ENCODE results near the gene EPHA6. TPM values are rescaled to one million over a fixed set of nuclear protein-coding genes. Genes with fewer than 3 reads are reported as not detected.

The EPHA6 gene
- total and polyA plus RNA-seq, 2 donors (not counting 3 experiments of a cell fraction or from before 2014, with no cell fraction given): not detected

DNA sequence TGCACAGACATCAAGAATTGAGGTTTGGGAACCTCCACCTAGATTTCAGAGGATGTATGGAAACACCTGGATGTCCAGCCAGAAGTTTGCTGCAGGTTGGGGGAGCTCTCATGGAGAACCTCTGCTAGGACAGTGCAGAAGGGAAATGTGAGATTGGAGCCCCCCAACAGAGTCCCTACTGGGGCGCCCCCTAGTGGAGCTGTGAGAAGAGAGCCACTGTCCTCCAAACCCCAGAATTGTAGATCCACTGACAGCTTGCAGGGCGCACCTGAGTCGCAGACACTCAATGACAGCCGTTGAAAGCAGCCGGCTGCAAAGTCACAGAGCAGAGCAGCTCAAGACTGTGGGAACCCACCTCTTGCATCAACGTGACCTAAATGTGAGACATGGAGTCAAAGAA is 34.6 kb upstream of the EPHA6 start:
- no peak for DNase-seq (ENCODE audit: low read depth, low spot score)
- H3K4me1 ChIP-seq (ENCODE audit: control insufficient read depth, extremely low read depth, insufficient read depth, low read length): no peaks in the 10 kb centered on the region
- ChIA-PET CTCF (no interaction called here), POLR2A (no interaction called here)
- H3K4me3 ChIP-seq (replicated peaks in 1 of 3; ENCODE audit: insufficient read depth in 1 of 3, low read depth in 1 of 3, low read length in 3 of 3): no peak overlapping the region
- no TSS peak for BruUV-seq (replicated peaks)
- H3K27me3 ChIP-seq (ENCODE audit: control insufficient read depth in 2 of 2, insufficient read depth in 2 of 2, low read length in 2 of 2): no peaks in the 10 kb centered on the region
- no peak overlapping the region for H2AFZ ChIP-seq (ENCODE audit: low read depth, low read length)
- H3K36me3 ChIP-seq (ENCODE audit: control insufficient read depth in 2 of 2, extremely low read depth in 1 of 2, insufficient read depth in 2 of 2, low read length in 2 of 2): no peaks in the 10 kb centered on the region
- H4K20me1 ChIP-seq (replicated peaks; ENCODE audit: control insufficient read depth, extremely low read depth, insufficient read depth, low read length): no peaks in the 10 kb centered on the region
- H3K9ac ChIP-seq (replicated peaks; ENCODE audit: extremely low read depth, insufficient read depth, low read length): no peak overlapping the region
- no peaks in the 10 kb centered on the region for H3K79me2 ChIP-seq (ENCODE audit: control insufficient read depth, insufficient read depth, low read length)
- H3K9me3 ChIP-seq (replicated peaks; ENCODE audit: control insufficient read depth, insufficient read depth, low read length): no peaks in the 10 kb centered on the region
- H3K27ac ChIP-seq (ENCODE audit: insufficient read depth, low read depth, low read length): no peak overlapping the region
- intact Hi-C loops (cut with micrococcal nuclease): no loop called here
- H3K4me2 ChIP-seq (ENCODE audit: insufficient read depth, low read length): no peak overlapping the region
- dilution Hi-C loops (cut with MboI; ENCODE audit: extremely low pct_ligation_motif_present, low sequenced_read_pairs): no loop called here
- no peaks in the 10 kb centered on the region for H3K9me1 ChIP-seq (replicated peaks; ENCODE audit: control insufficient read depth, extremely low read depth, insufficient read depth, low read length)
- FAIRE-seq: no peak
- TF ChIP-seq, protein P1, sequence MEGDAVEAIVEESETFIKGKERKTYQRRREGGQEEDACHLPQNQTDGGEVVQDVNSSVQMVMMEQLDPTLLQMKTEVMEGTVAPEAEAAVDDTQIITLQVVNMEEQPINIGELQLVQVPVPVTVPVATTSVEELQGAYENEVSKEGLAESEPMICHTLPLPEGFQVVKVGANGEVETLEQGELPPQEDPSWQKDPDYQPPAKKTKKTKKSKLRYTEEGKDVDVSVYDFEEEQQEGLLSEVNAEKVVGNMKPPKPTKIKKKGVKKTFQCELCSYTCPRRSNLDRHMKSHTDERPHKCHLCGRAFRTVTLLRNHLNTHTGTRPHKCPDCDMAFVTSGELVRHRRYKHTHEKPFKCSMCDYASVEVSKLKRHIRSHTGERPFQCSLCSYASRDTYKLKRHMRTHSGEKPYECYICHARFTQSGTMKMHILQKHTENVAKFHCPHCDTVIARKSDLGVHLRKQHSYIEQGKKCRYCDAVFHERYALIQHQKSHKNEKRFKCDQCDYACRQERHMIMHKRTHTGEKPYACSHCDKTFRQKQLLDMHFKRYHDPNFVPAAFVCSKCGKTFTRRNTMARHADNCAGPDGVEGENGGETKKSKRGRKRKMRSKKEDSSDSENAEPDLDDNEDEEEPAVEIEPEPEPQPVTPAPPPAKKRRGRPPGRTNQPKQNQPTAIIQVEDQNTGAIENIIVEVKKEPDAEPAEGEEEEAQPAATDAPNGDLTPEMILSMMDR (IDR thresholded peaks at IDR 0.05; ENCODE audit: extremely low read depth in 1 of 2, insufficient read depth in 1 of 2, low read depth in 1 of 2, low read length in 2 of 2): no peak
- TF ChIP-seq, protein P2, sequence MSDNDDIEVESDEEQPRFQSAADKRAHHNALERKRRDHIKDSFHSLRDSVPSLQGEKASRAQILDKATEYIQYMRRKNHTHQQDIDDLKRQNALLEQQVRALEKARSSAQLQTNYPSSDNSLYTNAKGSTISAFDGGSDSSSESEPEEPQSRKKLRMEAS (IDR thresholded peaks at IDR 0.05; ENCODE audit: insufficient read depth, insufficient read length): no peak
- TF ChIP-seq GATA2 (IDR thresholded peaks at IDR 0.05; ENCODE audit: insufficient read depth, insufficient read length, low read depth, low read length): no peak

DNA sequence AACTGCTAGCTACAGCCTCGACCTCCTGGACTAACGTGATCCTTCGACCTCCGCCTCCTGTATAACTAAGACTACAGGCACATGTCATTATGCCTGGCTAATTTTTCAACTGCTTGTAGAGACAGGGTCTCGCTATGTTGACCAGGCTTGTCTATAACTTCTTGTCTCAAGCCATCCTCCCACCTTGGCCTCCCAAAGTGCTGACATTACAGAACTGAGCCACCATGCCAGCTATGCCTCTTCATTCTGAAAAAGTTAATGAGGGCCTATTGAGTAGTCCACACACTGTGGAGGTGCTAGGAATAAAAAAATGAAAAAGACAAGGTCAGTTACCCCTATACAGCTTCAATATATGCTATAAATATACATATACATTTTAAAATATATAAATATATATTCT is 18.3 kb upstream of the EPHA6 start:
- Histone ChIP-seq H3K9me3 (replicated peaks; ENCODE audit: control insufficient read depth, insufficient read depth, low read length) (no peaks in the 10 kb centered on the region), H3K27me3 (ENCODE audit: control insufficient read depth in 2 of 2, insufficient read depth in 2 of 2, low read length in 2 of 2) (no peaks in the 10 kb centered on the region), H3K79me2 (ENCODE audit: control insufficient read depth, insufficient read depth, low read length) (no peaks in the 10 kb centered on the region), H2AFZ (ENCODE audit: low read depth, low read length) (no peak overlapping the region), H3K4me2 (ENCODE audit: insufficient read depth, low read length) (no peak overlapping the region), H3K9ac (replicated peaks; ENCODE audit: extremely low read depth, insufficient read depth, low read length) (no peak overlapping the region), H3K36me3 (ENCODE audit: control insufficient read depth in 2 of 2, extremely low read depth in 1 of 2, insufficient read depth in 2 of 2, low read length in 2 of 2) (no peaks in the 10 kb centered on the region), H3K4me1 (ENCODE audit: control insufficient read depth, extremely low read depth, insufficient read depth, low read length) (no peaks in the 10 kb centered on the region), H3K9me1 (replicated peaks; ENCODE audit: control insufficient read depth, extremely low read depth, insufficient read depth, low read length) (no peaks in the 10 kb centered on the region), H3K4me3 (replicated peaks in 1 of 3; ENCODE audit: insufficient read depth in 1 of 3, low read depth in 1 of 3, low read length in 3 of 3) (no peak overlapping the region), H4K20me1 (replicated peaks; ENCODE audit: control insufficient read depth, extremely low read depth, insufficient read depth, low read length) (no peaks in the 10 kb centered on the region), H3K27ac (ENCODE audit: insufficient read depth, low read depth, low read length) (no peak overlapping the region)
- FAIRE-seq (no peak), DNase-seq (ENCODE audit: low read depth, low spot score) (no peak)
- ChIA-PET CTCF (no interaction called here), POLR2A (no interaction called here)
- BruUV-seq (replicated peaks): no TSS peak
- dilution Hi-C loops (cut with MboI; ENCODE audit: extremely low pct_ligation_motif_present, low sequenced_read_pairs) (no loop called here), intact Hi-C loops (cut with micrococcal nuclease) (no loop called here)
- TF ChIP-seq, protein P1 (IDR thresholded peaks at IDR 0.05; ENCODE audit: extremely low read depth in 1 of 2, insufficient read depth in 1 of 2, low read depth in 1 of 2, low read length in 2 of 2): no peak
- TF ChIP-seq GATA2 (IDR thresholded peaks at IDR 0.05; ENCODE audit: insufficient read depth, insufficient read length, low read depth, low read length): no peak
- TF ChIP-seq, protein P2 (IDR thresholded peaks at IDR 0.05; ENCODE audit: insufficient read depth, insufficient read length): no peak
- no peak for TF ChIP-seq EZH2 (IDR thresholded peaks at IDR 0.05; ENCODE audit: borderline replicate concordance, low read depth, low read length, severe bottlenecking)
- no peak for TF ChIP-seq POLR2AphosphoS5 (IDR thresholded peaks at IDR 0.05; ENCODE audit: insufficient read depth, low read depth, low read length)
- TF ChIP-seq JUN (IDR thresholded peaks at IDR 0.05; ENCODE audit: borderline replicate concordance, insufficient read depth, insufficient read length, low read depth): no peak

Measured in endothelial cell of umbilical vein (primary cell).